HG03457 (cell line): ENCODE measurements around the gene DDR1.
"Not testable (repeated sequence)": the region's sequence is repeated elsewhere in the genome, so short reads cannot be mapped to it uniquely, and the experiment has no call there.

ENCODE experiments used
- ATAC-seq: cut with Tn5 transposase; IDR thresholded peaks from one replicate; pipeline ENCODE4 v1.9.1; 2021; ENCODE audit warnings: moderate number of reproducible peaks; ENCODE audit not compliant: unreplicated experiment

DDR1 gene

GRCh38 chr6:30914076-30914853 lies 29.9 kb downstream of the DDR1 start, which contains the start of gene VARS2:
Gene VARS2, plus strand, starts transcription at chr6:30914238. Its CDS starts 599 bp downstream, at chr6:30914837.
- ATAC-seq, result peak; percentile 63

GRCh38 chr6:30914854-30915590 lies 30.7 kb downstream of the DDR1 start:
- ATAC-seq, result no peak

GRCh38 chr6:30915591-30915946 lies 31.2 kb downstream of the DDR1 start:
- ATAC-seq, result no peak

DNA sequence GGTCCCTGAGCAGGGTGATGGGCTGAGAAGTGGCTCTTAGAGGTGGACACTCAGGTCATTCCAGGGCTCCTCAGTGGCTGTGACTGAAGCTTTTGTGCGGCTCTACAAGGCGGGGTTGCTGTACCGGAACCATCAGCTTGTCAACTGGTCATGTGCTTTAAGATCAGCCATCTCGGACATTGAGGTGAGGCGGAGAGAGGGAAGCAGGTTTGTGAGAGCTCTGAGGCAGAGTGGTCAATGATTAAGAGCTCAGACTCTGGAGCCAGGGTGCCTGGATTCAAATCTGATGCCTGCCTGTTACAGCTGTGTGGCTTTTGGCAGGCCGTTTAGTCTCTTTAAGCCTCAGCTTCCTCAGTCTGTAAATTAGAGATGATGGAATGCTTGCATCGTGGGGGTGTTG lies 32.7 kb downstream of the DDR1 start:
- ATAC-seq, result no peak

DNA sequence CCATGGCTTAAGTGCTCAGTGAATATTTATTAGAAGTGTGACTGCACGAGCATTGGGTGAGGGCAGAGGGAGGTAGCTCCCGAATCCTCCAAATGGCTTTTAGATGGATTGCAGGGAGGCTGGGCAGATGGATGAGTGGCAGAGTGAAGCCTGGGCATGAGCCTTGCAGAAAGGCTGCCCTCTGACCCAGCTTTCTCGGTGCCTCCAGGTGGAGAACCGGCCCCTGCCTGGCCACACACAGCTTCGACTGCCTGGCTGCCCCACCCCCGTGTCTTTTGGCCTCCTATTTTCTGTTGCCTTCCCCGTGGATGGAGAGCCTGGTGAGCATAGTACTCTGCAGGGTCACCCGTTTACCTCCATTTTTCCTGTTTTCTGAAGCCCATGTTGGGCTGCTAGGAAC lies 33.2 kb downstream of the DDR1 start:
- ATAC-seq, result no peak

DNA sequence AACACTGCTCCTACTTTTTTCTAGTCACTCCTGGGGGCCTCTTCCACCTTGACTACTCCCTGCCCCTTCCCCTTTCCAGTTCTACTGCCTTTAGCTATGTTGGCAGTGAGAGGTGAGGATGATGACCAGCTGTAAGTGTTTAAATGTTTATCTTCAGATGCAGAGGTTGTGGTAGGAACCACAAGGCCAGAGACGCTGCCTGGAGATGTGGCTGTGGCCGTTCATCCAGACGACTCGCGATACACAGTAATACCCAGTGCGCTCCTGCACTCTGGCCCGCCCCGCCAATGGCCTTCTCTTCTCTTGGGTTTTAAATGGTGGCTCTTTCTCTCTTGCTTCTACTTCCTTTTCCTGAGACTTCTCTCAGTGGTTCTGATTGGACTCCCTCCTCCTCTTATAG lies 34.4 kb downstream of the DDR1 start:
- no peak for ATAC-seq

- no peak for ATAC-seq
Observed at GRCh38 chr6:30922447-30922852, 38.1 kb downstream of the DDR1 start.

- ATAC-seq, result not testable (repeated sequence)
Observed at GRCh38 chr6:30924040-30924627, 39.8 kb downstream of the DDR1 start.

GRCh38 chr6:30926644-30927043 lies 42.3 kb downstream of the DDR1 start:
- ATAC-seq, result no peak

DNA sequence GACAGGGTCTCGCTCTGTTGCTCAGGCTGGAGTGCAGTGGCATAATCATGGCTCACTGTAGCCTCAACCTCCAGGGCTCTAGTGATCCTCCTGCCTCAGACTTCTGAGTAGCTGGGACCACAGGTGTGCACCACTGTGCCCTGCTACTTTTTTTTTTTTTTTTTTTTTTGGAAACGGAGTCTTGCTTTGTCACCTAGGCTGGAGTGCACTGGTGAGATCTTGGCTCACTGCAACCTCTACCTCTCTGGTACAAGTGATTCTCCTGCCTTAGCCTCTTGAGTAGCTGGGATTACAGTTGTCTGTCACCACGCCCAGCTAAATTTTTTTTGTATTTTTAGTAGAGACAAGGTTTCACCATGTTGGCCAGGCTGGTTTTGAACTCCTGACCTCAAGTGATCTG lies 42.8 kb downstream of the DDR1 start:
- not testable (repeated sequence) for ATAC-seq

DNA sequence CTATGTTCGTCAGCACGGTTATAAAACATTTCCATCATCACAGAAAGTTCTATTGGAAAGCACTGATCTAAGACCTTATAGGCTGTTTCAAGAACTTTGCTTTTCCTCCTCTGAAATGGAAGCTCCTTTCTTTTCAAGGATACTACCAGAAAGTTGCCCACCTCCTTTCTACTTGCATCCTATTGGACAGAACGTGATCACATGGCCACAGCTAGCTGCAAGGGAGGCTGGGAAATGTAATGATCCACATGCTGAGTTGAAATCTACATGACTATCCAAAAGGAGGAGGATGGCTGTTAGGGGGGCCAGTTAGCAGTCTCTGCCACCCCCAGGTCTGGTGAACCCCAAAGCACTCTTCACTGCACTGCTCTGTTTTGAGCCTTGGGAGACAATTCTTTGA lies 44.4 kb downstream of the DDR1 start:
- ATAC-seq, result no peak

- no peak for ATAC-seq
Observed at GRCh38 chr6:30930506-30930905, 46.2 kb downstream of the DDR1 start.

GRCh38 chr6:30931272-30931671 lies 47.0 kb downstream of the DDR1 start:
- no peak for ATAC-seq

- no peak for ATAC-seq
Observed at GRCh38 chr6:30931969-30932645, 47.8 kb downstream of the DDR1 start, which contains the start of gene SFTA2. Gene SFTA2, minus strand, starts transcription at chr6:30932170. Its CDS starts 74 bp downstream, at chr6:30932096.

GRCh38 chr6:30932665-30933365 lies 48.5 kb downstream of the DDR1 start:
- ATAC-seq, result no peak

GRCh38 chr6:30935018-30935417 lies 50.7 kb downstream of the DDR1 start:
- ATAC-seq, result no peak

DNA sequence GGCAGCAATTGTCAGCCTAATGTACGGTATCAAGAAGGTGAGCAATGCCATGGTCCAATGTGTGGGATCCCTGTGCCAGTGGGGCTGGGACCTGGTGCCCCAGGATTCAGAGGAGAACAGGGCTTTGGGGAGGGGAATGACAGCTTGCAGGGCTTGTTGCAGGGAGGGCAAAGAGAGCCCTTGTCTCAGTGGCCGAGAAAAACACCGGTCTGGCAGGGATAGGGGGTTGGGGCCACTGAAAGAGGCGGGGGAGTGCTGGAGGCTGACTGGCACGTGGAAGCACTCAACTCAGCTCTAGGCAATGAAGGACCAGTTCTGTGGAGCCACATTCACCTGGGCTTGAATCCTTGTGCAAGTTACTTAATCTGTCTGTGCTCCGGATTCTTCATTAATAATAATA lies 52.9 kb downstream of the DDR1 start:
- no peak for ATAC-seq

- ATAC-seq, result no peak
Observed at GRCh38 chr6:30938730-30939129, 54.4 kb downstream of the DDR1 start.

- ATAC-seq, result no peak
Observed at GRCh38 chr6:30939473-30939872, 55.2 kb downstream of the DDR1 start.

- no peak for ATAC-seq
Observed at GRCh38 chr6:30940361-30940986, 56.2 kb downstream of the DDR1 start, which contains the start of gene MUCL3. Gene MUCL3, plus strand, starts transcription at chr6:30940973. Its CDS starts 27 bp downstream, at chr6:30941000.
